HepG2 (cell line): Measurements from ENCODE around the gene ZNF282. TPM values are rescaled to one million over a fixed set of nuclear protein-coding genes. Genes with fewer than 3 reads are reported as not detected.
A peak's percentile ranks its signal among the peaks of the same experiment; 100 is the strongest.

ENCODE experiments used
- ATAC-seq: fragments of 200-7000 bp; cut with Tn5 transposase; 3 replicates; pipeline ENCODE4 v1.9.1; 2020; ENCODE audit warnings: mild to moderate bottlenecking, moderate library complexity
- BruUV-seq: library from RNA; stranded (reverse); fragments of 400-500 nt; replicated peaks from 2 replicates; lab custom pipeline; 2021; lab: Mats Ljungman, UMichigan
- CTCF ChIA-PET: fragments of 300-600 bp; formaldehyde crosslinking; extraction: SDS; loops from one replicate; lab custom pipeline; 2021; ENCODE audit warnings: low total read pairs, inconsistent platforms, low intra/inter-chr PET ratio; lab: Yijun Ruan, JAX
- POLR2A ChIA-PET: fragments of 350-600 bp; sonication (Branson Sonifier 250); formaldehyde crosslinking; loops from one replicate; lab custom pipeline; 2020; ENCODE audit warnings: antibody characterized with exemption, inconsistent platforms; lab: Yijun Ruan, JAX
- DNase-seq: peaks from one replicate; pipeline ENCODE4 v3.0.0-alpha.2; 2015; ENCODE audit warnings: low spot score
- FAIRE-seq: peaks from 3 replicates; lab custom pipeline; 2011; peaks lifted over from hg19 to GRCh38; lab: Jason Lieb, UNC
- H2AFZ ChIP-seq: one replicate; pipeline ENCODE4 v1.6.1; 2011; ENCODE audit warnings: low read length, inconsistent platforms
- H3K27ac ChIP-seq: fragments of 300-600 bp; 3 replicates; pipeline ENCODE4 v1.8.0; 2011; ENCODE audit warnings: mixed run types, mild to moderate bottlenecking, mixed read lengths, low read length, inconsistent platforms; ENCODE audit not compliant: insufficient read depth; ENCODE audit errors: extremely low read length
- H3K27me3 ChIP-seq, 2 experiments: fragments of 200-600 bp in 1 of 2; 2 replicates in 1 of 2; 3 replicates in 1 of 2; pipeline versions ENCODE4 v1.6.0 to v1.8.0; 2011; ENCODE audit warnings: low read length in 2 of 2, mild to moderate bottlenecking in 2 of 2, moderate library complexity in 2 of 2, inconsistent platforms in 1 of 2; ENCODE audit not compliant: insufficient read depth in 2 of 2, control insufficient read depth in 1 of 2
- H3K36me3 ChIP-seq, 2 experiments: fragments of 200-600 bp in 1 of 2; replicated peaks in 1 of 2; 2 replicates in 1 of 2; 3 replicates in 1 of 2; pipeline versions ENCODE4 v1.5.1 to v1.8.0; 2011; ENCODE audit warnings: low read length in 2 of 2, inconsistent platforms in 1 of 2; ENCODE audit not compliant: insufficient read depth in 2 of 2, control insufficient read depth in 1 of 2
- H3K4me1 ChIP-seq: 2 replicates; pipeline ENCODE4 v1.5.1; 2012; ENCODE audit warnings: low read length, inconsistent platforms; ENCODE audit not compliant: insufficient read depth
- H3K4me2 ChIP-seq: 2 replicates; pipeline ENCODE4 v1.6.0; 2011; ENCODE audit warnings: low read depth, low read length, inconsistent platforms
- H3K4me3 ChIP-seq, 3 experiments: fragments of 200-600 bp in 1 of 3; sonication (generic), shearing (Covaris generic) in 1 of 3; replicated peaks in 1 of 3; 2 replicates each; pipeline ENCODE4 v1.5.1; 2011 to 2016; ENCODE audit warnings: low read length in 3 of 3, inconsistent platforms in 2 of 3, low read depth in 2 of 3, mild to moderate bottlenecking in 2 of 3, control low read depth in 1 of 3, mixed read lengths in 1 of 3; ENCODE audit not compliant: insufficient read depth in 1 of 3
- H3K79me2 ChIP-seq: one replicate; pipeline ENCODE4 v1.6.1; 2011; ENCODE audit warnings: low read length, inconsistent platforms; ENCODE audit not compliant: insufficient read depth
- H3K9ac ChIP-seq: 2 replicates; pipeline ENCODE4 v1.6.0; 2011; ENCODE audit warnings: mild to moderate bottlenecking, low read depth, low read length, inconsistent platforms; ENCODE audit not compliant: insufficient read depth
- H3K9me3 ChIP-seq: 2 replicates; pipeline ENCODE4 v1.5.1; 2012; ENCODE audit warnings: mild to moderate bottlenecking, low read length
- H4K20me1 ChIP-seq: 2 replicates; pipeline ENCODE4 v1.6.0; 2011; ENCODE audit warnings: inconsistent platforms, mild to moderate bottlenecking, low read length, moderate library complexity; ENCODE audit not compliant: insufficient read depth
- BHLHE40 ChIP-seq: IDR thresholded peaks from 2 replicates; pipeline ENCODE4 v1.6.1; 2011; ENCODE audit warnings: low read length, improper control_type of control experiment
- FOXM1 ChIP-seq: sonication (generic); formaldehyde crosslinking; IDR thresholded peaks from 2 replicates; pipeline ENCODE4 v1.5.0; 2020; ENCODE audit warnings: missing genetic modification reagents
- GTF3A ChIP-seq: sonication (generic); formaldehyde crosslinking; conservative IDR thresholded peaks from 2 replicates; pipeline ENCODE4 v1.4.0; 2020; ENCODE audit warnings: mild to moderate bottlenecking, missing genetic modification reagents
- KDM2A ChIP-seq: sonication (generic); formaldehyde crosslinking; IDR thresholded peaks from 2 replicates; pipeline ENCODE4 v1.4.0; 2020; ENCODE audit warnings: low read depth, missing genetic modification reagents, borderline replicate concordance
- KMT2B ChIP-seq: IDR thresholded peaks from 2 replicates; pipeline ENCODE4 v1.6.1; 2016; ENCODE audit warnings: missing genetic modification reagents, missing compliant biosample characterization
- SAP130 ChIP-seq: IDR thresholded peaks from 2 replicates; pipeline ENCODE4 v1.6.1; 2016; ENCODE audit warnings: low read depth
- ZFY ChIP-seq: sonication (generic); formaldehyde crosslinking; IDR thresholded peaks from 2 replicates; pipeline ENCODE4 v1.4.0; 2020; ENCODE audit warnings: missing genetic modification reagents
- ZNF501 ChIP-seq: sonication (generic); formaldehyde crosslinking; IDR thresholded peaks from 2 replicates; pipeline ENCODE4 v1.5.1; 2020; ENCODE audit warnings: mild to moderate bottlenecking, moderate library complexity, missing genetic modification reagents
- ZNF629 ChIP-seq: sonication (generic); formaldehyde crosslinking; conservative IDR thresholded peaks from 2 replicates; pipeline ENCODE4 v1.5.0; 2020; ENCODE audit warnings: missing genetic modification reagents
- ZNF674 ChIP-seq: sonication (generic); formaldehyde crosslinking; IDR thresholded peaks from 2 replicates; pipeline ENCODE4 v1.5.0; 2020; ENCODE audit warnings: low read depth, mild to moderate bottlenecking, missing genetic modification reagents
- WGBS: methylation state at CpG from one replicate; pipeline ENCODE4 v1.1.6; 2017; ENCODE audit warnings: low lambda C conversion rate; 5-methylcytosine and 5-hydroxymethylcytosine counted together
- in situ Hi-C: cut with HindIII; loops from 2 replicates; pipeline ENCODE4 v1.10.0; 2017; ENCODE audit warnings: low pct_unique_long_range_greater_than_20kb; ENCODE audit not compliant: extremely low pct_ligation_motif_present
- intact Hi-C: fragments of 100-400 bp; cut with micrococcal nuclease; formaldehyde crosslinking; loops from one replicate; pipeline ENCODE4 v1.10.0; 2022; ENCODE audit not compliant: unreplicated experiment
- polyA plus RNA-seq, 8 experiments: library from polyadenylated mRNA; depleted of rRNA in 3 of 8; stranded (reverse) in 7 of 8; unstranded in 1 of 8; fragments of >200 nt; fragmentation: Illumina TruSeq in 4 of 8; extraction: Trizol in 4 of 8; gene quantifications; 2 replicates each; pipeline versions ENCODE4 v1.2.1 to v1.2.3, GENCODE V29; 2011 to 2016; ENCODE audit warnings: low read depth in 4 of 8, missing spikeins in 1 of 8, mixed read lengths in 1 of 8; ENCODE audit not compliant: insufficient read depth in 1 of 8
- total RNA-seq, 5 experiments: library from RNA; depleted of rRNA; stranded (reverse); fragments of >200 nt; fragmentation: Illumina TruSeq; extraction: Trizol; gene quantifications; 2 replicates each; pipeline ENCODE4 v1.2.3, GENCODE V29; 2016; ENCODE audit warnings: low read depth in 1 of 5
- TF ChIP-seq, protein P1 (sequence below): sonication (generic); formaldehyde crosslinking; IDR thresholded peaks from 2 replicates; pipeline ENCODE4 v1.4.0; 2020; ENCODE audit warnings: missing genetic modification reagents
- TF ChIP-seq, protein P2 (sequence below): sonication (generic); formaldehyde crosslinking; IDR thresholded peaks from 2 replicates; pipeline ENCODE4 v1.4.0; 2020; ENCODE audit warnings: missing genetic modification reagents
- TF ChIP-seq, protein P3 (sequence below): sonication (generic); formaldehyde crosslinking; IDR thresholded peaks from 2 replicates; pipeline ENCODE4 v1.4.0; 2020; ENCODE audit warnings: missing genetic modification reagents, borderline replicate concordance

ZNF282 gene
- total and polyA plus RNA-seq, 2 of the 13 experiments (the other 11 are each of a cell fraction or from before 2014, with no cell fraction given), result 9.1 to 20.9 TPM

DNA sequence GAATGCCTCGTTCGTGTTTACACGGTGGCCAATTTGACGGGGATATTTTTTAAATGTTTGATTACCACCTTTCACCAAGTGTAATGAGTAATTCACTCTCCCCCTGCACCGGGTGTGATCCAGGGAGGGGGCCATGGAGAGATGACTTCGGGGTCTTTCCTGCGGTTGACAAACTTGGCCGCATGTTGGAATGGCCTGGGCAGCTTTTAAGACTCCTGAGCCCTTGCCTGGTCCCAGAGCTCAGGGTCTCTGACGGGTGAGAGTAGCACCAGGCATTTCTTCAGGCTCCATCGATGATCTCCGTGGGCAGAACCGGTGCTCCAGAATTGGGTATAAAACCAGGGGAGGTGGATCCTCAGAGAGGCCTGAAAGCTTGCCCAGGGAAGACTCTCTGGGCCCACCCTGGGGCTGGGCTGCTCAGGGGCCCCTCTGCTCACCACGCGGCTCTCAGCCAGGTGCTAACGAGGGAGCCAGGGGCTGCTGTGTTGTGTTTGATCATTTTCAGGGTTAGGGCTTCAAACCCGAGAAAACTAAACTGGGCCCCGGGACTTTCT lies 882 bp downstream of the ZNF282 start (continued):
- TF ChIP-seq, protein P1, sequence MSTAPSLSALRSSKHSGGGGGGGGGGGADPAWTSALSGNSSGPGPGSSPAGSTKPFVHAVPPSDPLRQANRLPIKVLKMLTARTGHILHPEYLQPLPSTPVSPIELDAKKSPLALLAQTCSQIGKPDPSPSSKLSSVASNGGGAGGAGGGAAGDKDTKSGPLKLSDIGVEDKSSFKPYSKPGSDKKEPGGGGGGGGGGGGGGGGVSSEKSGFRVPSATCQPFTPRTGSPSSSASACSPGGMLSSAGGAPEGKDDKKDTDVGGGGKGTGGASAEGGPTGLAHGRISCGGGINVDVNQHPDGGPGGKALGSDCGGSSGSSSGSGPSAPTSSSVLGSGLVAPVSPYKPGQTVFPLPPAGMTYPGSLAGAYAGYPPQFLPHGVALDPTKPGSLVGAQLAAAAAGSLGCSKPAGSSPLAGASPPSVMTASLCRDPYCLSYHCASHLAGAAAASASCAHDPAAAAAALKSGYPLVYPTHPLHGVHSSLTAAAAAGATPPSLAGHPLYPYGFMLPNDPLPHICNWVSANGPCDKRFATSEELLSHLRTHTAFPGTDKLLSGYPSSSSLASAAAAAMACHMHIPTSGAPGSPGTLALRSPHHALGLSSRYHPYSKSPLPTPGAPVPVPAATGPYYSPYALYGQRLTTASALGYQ (CRISPR knock-in tag), result 0 out of 2 replicates have a peak, but pooled peaks have one; percentile 34
- peak; percentile 46; the same call in 1 of the 2 replicates for TF ChIP-seq ZFY (CRISPR knock-in tag)
- TF ChIP-seq GTF3A, result no peak

DNA sequence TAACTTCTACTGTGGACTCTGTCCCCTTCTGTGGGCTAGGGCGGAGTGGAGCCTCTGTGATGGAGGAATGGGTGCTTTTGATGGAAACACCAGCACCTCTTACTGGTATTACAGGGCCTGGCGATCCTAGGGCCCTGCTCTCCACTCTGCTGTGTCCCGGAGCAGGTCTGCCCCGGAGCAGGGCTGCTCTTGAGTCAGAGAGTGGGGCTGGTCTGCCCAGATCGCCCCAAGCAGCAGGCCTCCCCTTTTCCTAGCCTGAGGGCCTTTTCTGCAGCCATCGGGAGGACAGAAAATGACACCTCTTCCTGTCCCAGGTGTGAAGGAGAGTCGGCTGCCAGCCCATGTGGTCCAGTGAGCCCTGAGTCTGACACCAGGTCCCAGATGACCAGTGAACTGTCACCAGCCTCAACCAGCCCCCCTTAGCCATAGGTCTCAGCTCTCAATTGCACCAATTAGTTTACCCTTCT lies 1.4 kb downstream of the ZNF282 start:
- H3K27me3 ChIP-seq, result no peaks in the 10 kb centered on the region
- peaks cover 35% of the 10 kb centered on the region for H3K79me2 ChIP-seq
- no peak overlapping the region for H2AFZ ChIP-seq
- WGBS, result 0% methylated on average over 1 of the region's 7 CpGs
- peak overlapping the region; percentile 93 for H3K9ac ChIP-seq
- peak overlapping the region; percentile 95 for H3K4me2 ChIP-seq
- no peaks in the 10 kb centered on the region for H4K20me1 ChIP-seq
- ATAC-seq (peak; percentile 40), FAIRE-seq (peak; percentile 48), DNase-seq (peak; percentile 27)
- BruUV-seq, result TSS peak; percentile 40
- H3K27ac ChIP-seq, result peak overlapping the region; percentile 73
- ChIA-PET CTCF (no interaction called here), POLR2A (no interaction called here)
- in situ Hi-C loops (no loop called here), intact Hi-C loops (loop anchor here (5.0 kb wide), 1 partner anchor 41 kb away; the partner anchor contains the start of gene ZNF212)
- H3K9me3 ChIP-seq, result no peaks in the 10 kb centered on the region
- peaks cover 21 to 33% of the 10 kb centered on the region in 2 experiments for H3K36me3 ChIP-seq
- peaks cover 23% of the 10 kb centered on the region for H3K4me1 ChIP-seq
- peak overlapping the region; percentile 79 to 92 (median 90) for H3K4me3 ChIP-seq
- no peak; the same call in 1 of the 2 replicates for TF ChIP-seq KDM2A (CRISPR knock-in tag)
- TF ChIP-seq SAP130 (CRISPR knock-in tag), result peak; percentile 53
- 0 out of 2 replicates have a peak, but pooled peaks have one; percentile 4 for TF ChIP-seq KMT2B (CRISPR knock-in tag)
- no peak for TF ChIP-seq BHLHE40
- no peak for TF ChIP-seq FOXM1 (CRISPR knock-in tag)
- TF ChIP-seq ZNF629, result peak; percentile 28; the same call in 1 of the 2 replicates
- TF ChIP-seq, protein P2, sequence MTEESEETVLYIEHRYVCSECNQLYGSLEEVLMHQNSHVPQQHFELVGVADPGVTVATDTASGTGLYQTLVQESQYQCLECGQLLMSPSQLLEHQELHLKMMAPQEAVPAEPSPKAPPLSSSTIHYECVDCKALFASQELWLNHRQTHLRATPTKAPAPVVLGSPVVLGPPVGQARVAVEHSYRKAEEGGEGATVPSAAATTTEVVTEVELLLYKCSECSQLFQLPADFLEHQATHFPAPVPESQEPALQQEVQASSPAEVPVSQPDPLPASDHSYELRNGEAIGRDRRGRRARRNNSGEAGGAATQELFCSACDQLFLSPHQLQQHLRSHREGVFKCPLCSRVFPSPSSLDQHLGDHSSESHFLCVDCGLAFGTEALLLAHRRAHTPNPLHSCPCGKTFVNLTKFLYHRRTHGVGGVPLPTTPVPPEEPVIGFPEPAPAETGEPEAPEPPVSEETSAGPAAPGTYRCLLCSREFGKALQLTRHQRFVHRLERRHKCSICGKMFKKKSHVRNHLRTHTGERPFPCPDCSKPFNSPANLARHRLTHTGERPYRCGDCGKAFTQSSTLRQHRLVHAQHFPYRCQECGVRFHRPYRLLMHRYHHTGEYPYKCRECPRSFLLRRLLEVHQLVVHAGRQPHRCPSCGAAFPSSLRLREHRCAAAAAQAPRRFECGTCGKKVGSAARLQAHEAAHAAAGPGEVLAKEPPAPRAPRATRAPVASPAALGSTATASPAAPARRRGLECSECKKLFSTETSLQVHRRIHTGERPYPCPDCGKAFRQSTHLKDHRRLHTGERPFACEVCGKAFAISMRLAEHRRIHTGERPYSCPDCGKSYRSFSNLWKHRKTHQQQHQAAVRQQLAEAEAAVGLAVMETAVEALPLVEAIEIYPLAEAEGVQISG (CRISPR knock-in tag), result 0 out of 2 replicates have a peak, but pooled peaks have one; percentile 27
- TF ChIP-seq ZNF674 (CRISPR knock-in tag), result 0 out of 2 replicates have a peak, but pooled peaks have one; percentile 50
- peak; percentile 11; the same call in 1 of the 2 replicates for TF ChIP-seq ZNF501 (CRISPR knock-in tag)
- TF ChIP-seq, protein P3, sequence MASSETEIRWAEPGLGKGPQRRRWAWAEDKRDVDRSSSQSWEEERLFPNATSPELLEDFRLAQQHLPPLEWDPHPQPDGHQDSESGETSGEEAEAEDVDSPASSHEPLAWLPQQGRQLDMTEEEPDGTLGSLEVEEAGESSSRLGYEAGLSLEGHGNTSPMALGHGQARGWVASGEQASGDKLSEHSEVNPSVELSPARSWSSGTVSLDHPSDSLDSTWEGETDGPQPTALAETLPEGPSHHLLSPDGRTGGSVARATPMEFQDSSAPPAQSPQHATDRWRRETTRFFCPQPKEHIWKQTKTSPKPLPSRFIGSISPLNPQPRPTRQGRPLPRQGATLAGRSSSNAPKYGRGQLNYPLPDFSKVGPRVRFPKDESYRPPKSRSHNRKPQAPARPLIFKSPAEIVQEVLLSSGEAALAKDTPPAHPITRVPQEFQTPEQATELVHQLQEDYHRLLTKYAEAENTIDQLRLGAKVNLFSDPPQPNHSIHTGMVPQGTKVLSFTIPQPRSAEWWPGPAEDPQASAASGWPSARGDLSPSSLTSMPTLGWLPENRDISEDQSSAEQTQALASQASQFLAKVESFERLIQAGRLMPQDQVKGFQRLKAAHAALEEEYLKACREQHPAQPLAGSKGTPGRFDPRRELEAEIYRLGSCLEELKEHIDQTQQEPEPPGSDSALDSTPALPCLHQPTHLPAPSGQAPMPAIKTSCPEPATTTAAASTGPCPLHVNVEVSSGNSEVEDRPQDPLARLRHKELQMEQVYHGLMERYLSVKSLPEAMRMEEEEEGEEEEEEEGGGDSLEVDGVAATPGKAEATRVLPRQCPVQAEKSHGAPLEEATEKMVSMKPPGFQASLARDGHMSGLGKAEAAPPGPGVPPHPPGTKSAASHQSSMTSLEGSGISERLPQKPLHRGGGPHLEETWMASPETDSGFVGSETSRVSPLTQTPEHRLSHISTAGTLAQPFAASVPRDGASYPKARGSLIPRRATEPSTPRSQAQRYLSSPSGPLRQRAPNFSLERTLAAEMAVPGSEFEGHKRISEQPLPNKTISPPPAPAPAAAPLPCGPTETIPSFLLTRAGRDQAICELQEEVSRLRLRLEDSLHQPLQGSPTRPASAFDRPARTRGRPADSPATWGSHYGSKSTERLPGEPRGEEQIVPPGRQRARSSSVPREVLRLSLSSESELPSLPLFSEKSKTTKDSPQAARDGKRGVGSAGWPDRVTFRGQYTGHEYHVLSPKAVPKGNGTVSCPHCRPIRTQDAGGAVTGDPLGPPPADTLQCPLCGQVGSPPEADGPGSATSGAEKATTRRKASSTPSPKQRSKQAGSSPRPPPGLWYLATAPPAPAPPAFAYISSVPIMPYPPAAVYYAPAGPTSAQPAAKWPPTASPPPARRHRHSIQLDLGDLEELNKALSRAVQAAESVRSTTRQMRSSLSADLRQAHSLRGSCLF (CRISPR knock-in tag), result no peak
